Transverse colon (tissue), 4 donors: ENCODE results near the gene CAMTA1.
"Not testable (repeated sequence)": the region's sequence is repeated elsewhere in the genome, so short reads cannot be mapped to it uniquely, and the experiment has no call there.

Experiments
- CTCF ChIP-seq, 5 experiments: fragments of 200-600 bp in 3 of 5; fragments of 450-650 bp in 2 of 5; sonication (generic) in 3 of 5; IDR thresholded peaks; 1 replicate in 2 of 5; 2 replicates in 3 of 5; pipeline ENCODE4 v1.5.1; 2016 to 2017; ENCODE audit warnings: antibody characterized with exemption in 5 of 5, inconsistent platforms in 3 of 5, mild to moderate bottlenecking in 2 of 5, moderate library complexity in 1 of 5
- EP300 ChIP-seq: sonication (generic); formaldehyde crosslinking; IDR thresholded peaks from one replicate; pipeline ENCODE4 v1.6.1; 2017; ENCODE audit warnings: antibody characterized with exemption, low read depth
- POLR2A ChIP-seq: fragments of 450-650 bp; IDR thresholded peaks from one replicate; pipeline ENCODE4 v1.6.1; 2016; ENCODE audit warnings: antibody characterized with exemption, mild to moderate bottlenecking, moderate library complexity
- POLR2AphosphoS5 ChIP-seq, 3 donors: sonication (generic); formaldehyde crosslinking; IDR thresholded peaks; one replicate each; pipeline ENCODE4 v1.6.1; 2016; ENCODE audit warnings: antibody characterized with exemption in 3 of 3

- not testable (repeated sequence) for TF ChIP-seq POLR2AphosphoS5 (IDR thresholded peaks at IDR 0.05); CTCF (IDR thresholded peaks at IDR 0.05); POLR2A; EP300
Measured at GRCh38 chr1:7689307-7689706, 904.1 kb downstream of the CAMTA1 start.
